A673 (cell line): ENCODE measurements around the gene CDRT4. TPM values are rescaled to one million over a fixed set of nuclear protein-coding genes. Genes with fewer than 3 reads are reported as not detected.

Experiments used
- BruUV-seq: library from RNA; stranded (reverse); fragments of 400-500 nt; replicated peaks from 2 replicates; lab custom pipeline; 2021; lab: Mats Ljungman, UMichigan
- CTCF ChIA-PET: fragments of 300-600 bp; sonication (Branson Sonifier 250); formaldehyde crosslinking; loops from one replicate; lab custom pipeline; 2022; ENCODE audit warnings: antibody characterized with exemption; lab: Charles Lee
- POLR2A ChIA-PET: fragments of 300-600 bp; sonication (Branson Sonifier 250); formaldehyde crosslinking; loops from one replicate; lab custom pipeline; 2022; ENCODE audit warnings: antibody characterized with exemption; ENCODE audit not compliant: low non-redundant PET; lab: Charles Lee
- DNase-seq: peaks from one replicate; pipeline ENCODE4 v3.0.0-alpha.2; 2015; ENCODE audit warnings: low spot score
- H3K27ac ChIP-seq: fragments of 200-600 bp; sonication (generic); 2 replicates; pipeline ENCODE4 v1.5.1; 2016; ENCODE audit warnings: mixed run types, low read depth, mild to moderate bottlenecking, mixed read lengths, antibody characterized with exemption, low read length; ENCODE audit not compliant: poor library complexity, severe bottlenecking
- H3K27me3 ChIP-seq: fragments of 200-600 bp; sonication (generic); replicated peaks from 2 replicates; pipeline ENCODE4 v1.6.1; 2017; ENCODE audit warnings: mixed run types, low read depth, mild to moderate bottlenecking, mixed read lengths, antibody characterized with exemption, low read length; ENCODE audit not compliant: insufficient read depth, poor library complexity
- H3K36me3 ChIP-seq: fragments of 200-600 bp; sonication (generic); 2 replicates; pipeline ENCODE4 v1.6.1; 2016; ENCODE audit warnings: mixed run types, mild to moderate bottlenecking, mixed read lengths, antibody characterized with exemption, low read length; ENCODE audit not compliant: insufficient read depth, poor library complexity, severe bottlenecking
- H3K4me1 ChIP-seq: fragments of 200-600 bp; sonication (generic); 2 replicates; pipeline ENCODE4 v1.6.1; 2017; ENCODE audit warnings: mixed run types, mild to moderate bottlenecking, mixed read lengths, antibody characterized with exemption, low read length; ENCODE audit not compliant: insufficient read depth, poor library complexity, severe bottlenecking
- H3K4me3 ChIP-seq: fragments of 200-600 bp; sonication (generic); 2 replicates; pipeline ENCODE4 v1.5.1; 2016; ENCODE audit warnings: low read depth, mixed run types, mild to moderate bottlenecking, mixed read lengths, low read length; ENCODE audit not compliant: poor library complexity, severe bottlenecking
- H3K9me3 ChIP-seq: fragments of 200-600 bp; sonication (generic); 2 replicates; pipeline ENCODE4 v1.6.1; 2016; ENCODE audit warnings: mixed run types, low read depth, mild to moderate bottlenecking, mixed read lengths, antibody characterized with exemption, low read length; ENCODE audit not compliant: poor library complexity, severe bottlenecking
- EZH2 ChIP-seq: fragments of 200-600 bp; sonication (generic); IDR thresholded peaks from 2 replicates; pipeline ENCODE4 v1.6.1; 2017; ENCODE audit warnings: borderline replicate concordance, low read depth, mild to moderate bottlenecking, mixed read lengths, antibody characterized with exemption, low read length; ENCODE audit not compliant: poor library complexity, severe bottlenecking
- intact Hi-C: fragments of 100-400 bp; cut with micrococcal nuclease; formaldehyde crosslinking; loops from one replicate; pipeline ENCODE4 v1.10.0; 2022; ENCODE audit not compliant: unreplicated experiment
- total RNA-seq: library from RNA; stranded (reverse); gene quantifications from 2 replicates; pipeline ENCODE4 v1.2.3, GENCODE V29; 2021
- TF ChIP-seq, protein P1 (sequence below): fragments of 300-800, 200-600 bp; sonication (generic); conservative IDR thresholded peaks from 2 replicates; pipeline ENCODE4 v1.5.1; 2017; ENCODE audit warnings: low read depth, mild to moderate bottlenecking, antibody characterized with exemption, low read length, moderate library complexity, mixed read lengths

CDRT4 gene
- total RNA-seq, 1 experiment from 2014 or later = 0.62 TPM

DNA sequence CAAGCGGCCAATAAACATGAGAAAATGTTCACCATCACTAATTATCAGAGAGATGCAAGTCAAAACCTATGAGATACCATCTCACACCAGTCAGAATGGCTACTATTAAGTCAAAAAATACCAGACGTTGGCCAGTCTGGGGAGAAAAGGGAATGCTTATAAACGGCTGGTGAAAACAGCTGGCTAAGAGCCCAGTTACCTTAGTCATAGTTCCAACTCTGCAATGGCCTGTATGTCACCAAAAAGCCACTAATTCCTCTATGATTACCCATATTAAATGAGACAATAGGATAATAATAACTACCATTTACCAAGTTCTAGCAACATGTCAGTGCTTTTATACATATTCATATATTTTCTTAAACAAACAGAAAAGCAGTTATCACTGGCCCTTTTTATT, 42.9 kb upstream of the CDRT4 start:
- Histone ChIP-seq H3K27ac (no peak overlapping the region), H3K4me3 (no peak overlapping the region), H3K27me3 (no peaks in the 10 kb centered on the region), H3K9me3 (no peaks in the 10 kb centered on the region), H3K36me3 (no peaks in the 10 kb centered on the region), H3K4me1 (no peaks in the 10 kb centered on the region)
- no peak for TF ChIP-seq EZH2
- TF ChIP-seq, protein P1, sequence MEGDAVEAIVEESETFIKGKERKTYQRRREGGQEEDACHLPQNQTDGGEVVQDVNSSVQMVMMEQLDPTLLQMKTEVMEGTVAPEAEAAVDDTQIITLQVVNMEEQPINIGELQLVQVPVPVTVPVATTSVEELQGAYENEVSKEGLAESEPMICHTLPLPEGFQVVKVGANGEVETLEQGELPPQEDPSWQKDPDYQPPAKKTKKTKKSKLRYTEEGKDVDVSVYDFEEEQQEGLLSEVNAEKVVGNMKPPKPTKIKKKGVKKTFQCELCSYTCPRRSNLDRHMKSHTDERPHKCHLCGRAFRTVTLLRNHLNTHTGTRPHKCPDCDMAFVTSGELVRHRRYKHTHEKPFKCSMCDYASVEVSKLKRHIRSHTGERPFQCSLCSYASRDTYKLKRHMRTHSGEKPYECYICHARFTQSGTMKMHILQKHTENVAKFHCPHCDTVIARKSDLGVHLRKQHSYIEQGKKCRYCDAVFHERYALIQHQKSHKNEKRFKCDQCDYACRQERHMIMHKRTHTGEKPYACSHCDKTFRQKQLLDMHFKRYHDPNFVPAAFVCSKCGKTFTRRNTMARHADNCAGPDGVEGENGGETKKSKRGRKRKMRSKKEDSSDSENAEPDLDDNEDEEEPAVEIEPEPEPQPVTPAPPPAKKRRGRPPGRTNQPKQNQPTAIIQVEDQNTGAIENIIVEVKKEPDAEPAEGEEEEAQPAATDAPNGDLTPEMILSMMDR = no peak
- ChIA-PET POLR2A (no interaction called here), CTCF (no interaction called here)
- intact Hi-C loops = no loop called here
- no TSS peak for BruUV-seq
- peak; percentile 14 for DNase-seq

DNA sequence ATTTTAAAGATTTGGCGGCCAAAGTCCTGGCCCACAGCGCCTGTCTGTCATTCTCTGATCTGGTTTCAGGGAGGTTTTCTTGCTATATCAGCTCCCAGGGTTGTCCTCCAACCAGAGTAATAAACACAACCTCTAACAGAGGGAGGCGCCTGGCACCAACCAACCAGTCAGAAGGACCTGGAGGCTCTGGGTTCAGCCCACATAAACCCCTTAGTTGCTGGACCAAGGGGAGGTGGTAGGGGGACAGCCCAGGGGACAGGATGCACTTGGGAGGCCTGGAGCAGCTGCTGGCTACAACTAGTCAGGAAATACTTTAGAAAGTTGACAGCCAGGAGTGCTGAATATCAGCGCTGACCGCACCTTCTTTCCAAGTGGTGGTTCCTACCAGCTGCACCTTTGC, 41.7 kb upstream of the CDRT4 start:
- TF ChIP-seq, protein P1 = no peak
- no peak for TF ChIP-seq EZH2
- no peaks in the 10 kb centered on the region for H3K27me3 ChIP-seq
- intact Hi-C loops = loop anchor here (10.0 kb wide), 1 partner anchor 1914 kb away; no protein-coding TSS in a partner anchor
- no peaks in the 10 kb centered on the region for H3K4me1 ChIP-seq
- CTCF ChIA-PET = no interaction called here
- POLR2A ChIA-PET = no interaction called here
- no peak overlapping the region for H3K27ac ChIP-seq
- no TSS peak for BruUV-seq
- H3K9me3 ChIP-seq = no peaks in the 10 kb centered on the region
- no peaks in the 10 kb centered on the region for H3K36me3 ChIP-seq
- no peak overlapping the region for H3K4me3 ChIP-seq
- no peak for DNase-seq

DNA sequence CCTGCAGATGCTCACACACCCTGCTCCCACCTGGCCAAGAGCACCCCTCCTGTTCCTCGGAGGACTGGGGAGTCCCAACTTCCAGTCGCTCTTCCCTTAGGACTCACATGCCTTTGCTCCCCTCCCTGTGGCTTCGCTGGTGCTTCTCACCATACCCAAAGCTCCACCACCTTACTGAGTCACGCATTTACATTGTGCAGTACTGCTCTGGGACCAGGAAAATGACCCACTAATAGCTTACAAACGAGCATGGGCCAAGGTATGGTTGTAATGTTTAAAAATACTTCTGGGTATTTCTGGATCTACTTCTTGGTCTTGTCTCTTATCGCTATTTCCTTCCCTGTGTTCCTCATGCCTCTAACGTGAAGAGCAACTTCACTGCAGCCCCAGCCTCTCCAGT, 41.0 kb upstream of the CDRT4 start:
- Histone ChIP-seq H3K27ac (no peak overlapping the region), H3K27me3 (no peaks in the 10 kb centered on the region), H3K4me1 (no peaks in the 10 kb centered on the region), H3K9me3 (no peaks in the 10 kb centered on the region), H3K4me3 (no peak overlapping the region), H3K36me3 (no peaks in the 10 kb centered on the region)
- POLR2A ChIA-PET = no interaction called here
- BruUV-seq = no TSS peak
- CTCF ChIA-PET = no interaction called here
- DNase-seq = no peak
- TF ChIP-seq EZH2 = no peak
- TF ChIP-seq, protein P1 = no peak
- intact Hi-C loops = loop anchor here (10.0 kb wide), 1 partner anchor 1914 kb away; no protein-coding TSS in a partner anchor
